ENCODE measurements around the gene USP3.

USP3 gene

DNA sequence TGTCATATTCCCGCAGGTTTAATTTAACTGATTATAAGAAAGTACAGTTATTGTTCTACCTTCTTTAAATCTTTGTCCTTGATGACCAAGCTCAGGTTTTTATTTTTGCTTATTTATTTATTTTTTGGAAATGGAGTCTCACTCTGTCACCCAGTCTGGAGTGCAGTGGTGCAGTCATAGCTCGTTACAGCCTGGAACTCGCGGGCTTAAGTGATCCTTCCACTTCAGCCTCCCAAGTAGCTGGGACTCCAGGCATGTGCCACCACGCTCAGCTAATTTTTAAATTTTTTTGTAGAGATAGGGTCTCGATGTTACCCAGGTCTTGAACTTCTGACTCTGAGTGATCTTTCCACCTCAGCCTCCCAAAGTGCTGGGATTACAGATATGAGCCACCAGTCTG, 8.9 kb downstream of the USP3 start:
- peaks cover 16% of the 10 kb centered on the region; the same call in 1 of the 2 replicates for H3K4me1 ChIP-seq (ENCODE audit: insufficient read depth, low read length)
- peaks cover 98% of the 10 kb centered on the region for H3K79me2 ChIP-seq (ENCODE audit: insufficient read depth, low read length)
- no peaks in the 10 kb centered on the region for H3K9me3 ChIP-seq (ENCODE audit: insufficient read depth, low read length, severe bottlenecking)
- no peaks in the 10 kb centered on the region for H3K36me3 ChIP-seq (ENCODE audit: insufficient read depth, low read length)
- no peaks in the 10 kb centered on the region for H3K27me3 ChIP-seq (ENCODE audit: insufficient read depth, low read length, poor library complexity)
- no peak overlapping the region for H2AFZ ChIP-seq (ENCODE audit: low read depth, low read length)
- H3K4me2 ChIP-seq (ENCODE audit: insufficient read depth, low read length) = no peak overlapping the region
- no peak for TF ChIP-seq EZH2 (IDR thresholded peaks at IDR 0.05; ENCODE audit: borderline replicate concordance, low read depth, low read length, severe bottlenecking)
- H3K27ac ChIP-seq (ENCODE audit: low read length) = no peak overlapping the region
- ATAC-seq (ENCODE audit: insufficient read depth, low read depth) = no peak
- peaks cover 68% of the 10 kb centered on the region for H4K20me1 ChIP-seq (ENCODE audit: insufficient read depth, low read length)
- H3K4me3 ChIP-seq (ENCODE audit: low read depth in 1 of 2, low read length in 2 of 2) = no peak overlapping the region
- no peak overlapping the region for H3K9ac ChIP-seq (ENCODE audit: low read depth, low read length)
- no peak for DNase-seq

DNA sequence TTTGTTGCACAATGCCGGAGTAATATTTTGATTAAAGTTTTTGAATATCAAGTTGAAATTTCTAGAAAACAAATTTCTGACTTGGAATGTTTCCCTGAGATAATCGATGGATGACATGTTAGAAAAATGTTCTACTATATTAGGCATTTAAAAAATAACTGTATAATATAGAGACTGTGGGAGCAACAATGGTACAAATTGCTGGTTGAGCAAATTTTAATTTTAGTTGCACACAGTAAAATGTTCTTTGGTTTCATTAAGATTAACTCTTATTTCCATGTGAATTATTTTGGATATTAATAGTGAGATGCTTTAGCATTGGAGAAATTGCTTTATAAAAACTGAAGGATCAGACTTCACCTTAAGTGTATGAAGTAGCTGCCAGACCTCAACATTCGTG, 9.3 kb downstream of the USP3 start:
- H3K4me3 ChIP-seq (ENCODE audit: low read depth in 1 of 2, low read length in 2 of 2) = no peak overlapping the region
- H2AFZ ChIP-seq (ENCODE audit: low read depth, low read length) = no peak overlapping the region
- peaks cover 15% of the 10 kb centered on the region; the same call in 1 of the 2 replicates for H3K4me1 ChIP-seq (ENCODE audit: insufficient read depth, low read length)
- DNase-seq (no peak), ATAC-seq (ENCODE audit: insufficient read depth, low read depth) (no peak)
- no peaks in the 10 kb centered on the region for H3K36me3 ChIP-seq (ENCODE audit: insufficient read depth, low read length)
- H3K27me3 ChIP-seq (ENCODE audit: insufficient read depth, low read length, poor library complexity) = no peaks in the 10 kb centered on the region
- H3K79me2 ChIP-seq (ENCODE audit: insufficient read depth, low read length) = peaks cover 98% of the 10 kb centered on the region
- TF ChIP-seq, protein P1, sequence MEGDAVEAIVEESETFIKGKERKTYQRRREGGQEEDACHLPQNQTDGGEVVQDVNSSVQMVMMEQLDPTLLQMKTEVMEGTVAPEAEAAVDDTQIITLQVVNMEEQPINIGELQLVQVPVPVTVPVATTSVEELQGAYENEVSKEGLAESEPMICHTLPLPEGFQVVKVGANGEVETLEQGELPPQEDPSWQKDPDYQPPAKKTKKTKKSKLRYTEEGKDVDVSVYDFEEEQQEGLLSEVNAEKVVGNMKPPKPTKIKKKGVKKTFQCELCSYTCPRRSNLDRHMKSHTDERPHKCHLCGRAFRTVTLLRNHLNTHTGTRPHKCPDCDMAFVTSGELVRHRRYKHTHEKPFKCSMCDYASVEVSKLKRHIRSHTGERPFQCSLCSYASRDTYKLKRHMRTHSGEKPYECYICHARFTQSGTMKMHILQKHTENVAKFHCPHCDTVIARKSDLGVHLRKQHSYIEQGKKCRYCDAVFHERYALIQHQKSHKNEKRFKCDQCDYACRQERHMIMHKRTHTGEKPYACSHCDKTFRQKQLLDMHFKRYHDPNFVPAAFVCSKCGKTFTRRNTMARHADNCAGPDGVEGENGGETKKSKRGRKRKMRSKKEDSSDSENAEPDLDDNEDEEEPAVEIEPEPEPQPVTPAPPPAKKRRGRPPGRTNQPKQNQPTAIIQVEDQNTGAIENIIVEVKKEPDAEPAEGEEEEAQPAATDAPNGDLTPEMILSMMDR (IDR thresholded peaks at IDR 0.05; ENCODE audit: borderline replicate concordance, extremely low read depth, low read length, poor library complexity, severe bottlenecking) = no peak
- no peak for TF ChIP-seq EZH2 (IDR thresholded peaks at IDR 0.05; ENCODE audit: borderline replicate concordance, low read depth, low read length, severe bottlenecking)
- no peak overlapping the region for H3K27ac ChIP-seq (ENCODE audit: low read length)
- no peaks in the 10 kb centered on the region for H3K9me3 ChIP-seq (ENCODE audit: insufficient read depth, low read length, severe bottlenecking)
- peaks cover 65% of the 10 kb centered on the region for H4K20me1 ChIP-seq (ENCODE audit: insufficient read depth, low read length)
- H3K9ac ChIP-seq (ENCODE audit: low read depth, low read length) = no peak overlapping the region
- H3K4me2 ChIP-seq (ENCODE audit: insufficient read depth, low read length) = no peak overlapping the region

DNA sequence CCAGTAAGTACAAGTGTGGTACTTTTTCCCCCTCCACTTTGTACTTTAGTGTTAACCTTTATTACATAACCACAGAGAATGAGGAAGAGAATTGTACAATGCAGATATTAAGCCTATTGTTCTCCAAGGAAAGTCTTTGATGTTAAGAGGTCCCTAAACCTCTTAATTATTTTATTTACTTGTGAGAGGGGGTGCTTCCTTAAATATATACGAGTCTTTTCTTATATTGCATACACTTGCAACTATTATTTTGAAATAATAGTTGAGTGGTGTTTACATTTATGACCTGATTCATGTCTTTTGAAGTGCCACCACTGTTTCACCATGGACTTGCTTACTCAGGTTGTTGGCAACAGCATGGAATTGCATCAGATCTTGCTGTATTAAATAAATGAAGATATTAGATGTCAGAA, 10.1 kb downstream of the USP3 start:
- TF ChIP-seq EZH2 (IDR thresholded peaks at IDR 0.05; ENCODE audit: borderline replicate concordance, low read depth, low read length, severe bottlenecking) = no peak
- TF ChIP-seq, protein P1 (IDR thresholded peaks at IDR 0.05; ENCODE audit: borderline replicate concordance, extremely low read depth, low read length, poor library complexity, severe bottlenecking) = no peak
- peaks cover 64% of the 10 kb centered on the region for H4K20me1 ChIP-seq (ENCODE audit: insufficient read depth, low read length)
- H2AFZ ChIP-seq (ENCODE audit: low read depth, low read length) = no peak overlapping the region
- peaks cover 97% of the 10 kb centered on the region for H3K79me2 ChIP-seq (ENCODE audit: insufficient read depth, low read length)
- DNase-seq = no peak
- no peak overlapping the region for H3K27ac ChIP-seq (ENCODE audit: low read length)
- H3K4me3 ChIP-seq (ENCODE audit: low read depth in 1 of 2, low read length in 2 of 2) = no peak overlapping the region
- H3K4me1 ChIP-seq (ENCODE audit: insufficient read depth, low read length) = peaks cover 8% of the 10 kb centered on the region; the same call in 1 of the 2 replicates
- no peaks in the 10 kb centered on the region for H3K9me3 ChIP-seq (ENCODE audit: insufficient read depth, low read length, severe bottlenecking)
- ATAC-seq (ENCODE audit: insufficient read depth, low read depth) = no peak
- no peak overlapping the region for H3K4me2 ChIP-seq (ENCODE audit: insufficient read depth, low read length)
- no peaks in the 10 kb centered on the region for H3K36me3 ChIP-seq (ENCODE audit: insufficient read depth, low read length)
- no peaks in the 10 kb centered on the region for H3K27me3 ChIP-seq (ENCODE audit: insufficient read depth, low read length, poor library complexity)
- H3K9ac ChIP-seq (ENCODE audit: low read depth, low read length) = no peak overlapping the region

DNA sequence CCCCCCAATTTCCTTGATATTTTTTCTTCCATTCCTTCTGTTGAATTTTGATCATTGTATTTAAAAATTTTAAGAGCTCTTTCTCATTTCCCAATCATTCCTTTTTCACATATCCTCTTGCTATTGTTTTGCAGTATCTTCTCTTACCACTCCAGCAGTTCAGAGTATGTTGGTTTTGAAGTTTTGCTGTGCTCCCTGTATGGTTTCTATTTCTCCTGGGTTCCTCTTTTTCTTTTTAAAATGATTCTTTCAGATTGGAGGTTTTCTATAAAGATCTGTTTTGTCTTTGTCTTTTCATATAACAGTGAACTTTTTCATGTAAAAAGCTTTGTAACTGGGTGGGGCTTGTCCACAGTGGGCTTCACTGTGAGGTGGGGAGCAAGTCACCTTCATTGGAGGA, 12.8 kb downstream of the USP3 start:
- Histone ChIP-seq H3K4me3 (ENCODE audit: low read depth in 1 of 2, low read length in 2 of 2) (no peak overlapping the region), H3K27ac (ENCODE audit: low read length) (no peak overlapping the region), H3K9me3 (ENCODE audit: insufficient read depth, low read length, severe bottlenecking) (no peaks in the 10 kb centered on the region), H3K9ac (ENCODE audit: low read depth, low read length) (no peak overlapping the region), H3K36me3 (ENCODE audit: insufficient read depth, low read length) (no peaks in the 10 kb centered on the region), H3K4me2 (ENCODE audit: insufficient read depth, low read length) (no peak overlapping the region), H4K20me1 (ENCODE audit: insufficient read depth, low read length) (peaks cover 61% of the 10 kb centered on the region), H3K27me3 (ENCODE audit: insufficient read depth, low read length, poor library complexity) (no peaks in the 10 kb centered on the region), H3K79me2 (ENCODE audit: insufficient read depth, low read length) (peaks cover 97% of the 10 kb centered on the region), H2AFZ (ENCODE audit: low read depth, low read length) (no peak overlapping the region), H3K4me1 (ENCODE audit: insufficient read depth, low read length) (no peaks in the 10 kb centered on the region)
- no peak for ATAC-seq (ENCODE audit: insufficient read depth, low read depth)
- TF ChIP-seq EZH2 (IDR thresholded peaks at IDR 0.05; ENCODE audit: borderline replicate concordance, low read depth, low read length, severe bottlenecking) = no peak
- TF ChIP-seq, protein P1 (IDR thresholded peaks at IDR 0.05; ENCODE audit: borderline replicate concordance, extremely low read depth, low read length, poor library complexity, severe bottlenecking) = no peak
- DNase-seq = no peak

All from DND-41 (cell line).